GM19395 (cell line): ENCODE measurements around the gene ANKRD45.
"Not testable (repeated sequence)": the region's sequence is repeated elsewhere in the genome, so short reads cannot be mapped to it uniquely, and the experiment has no call there.

Experiments used
- ATAC-seq: cut with Tn5 transposase; IDR thresholded peaks from one replicate; pipeline ENCODE4 v1.9.1; 2021; ENCODE audit warnings: mild to moderate bottlenecking, moderate library complexity; ENCODE audit not compliant: unreplicated experiment

The ANKRD45 gene

GRCh38 chr1:173573596-173573995 lies 96.1 kb downstream of the ANKRD45 start:
- ATAC-seq, result no peak

GRCh38 chr1:173572201-173572873 lies 97.3 kb downstream of the ANKRD45 start:
- ATAC-seq, result no peak

GRCh38 chr1:173570370-173571007 lies 99.2 kb downstream of the ANKRD45 start:
- ATAC-seq, result peak; percentile 57

GRCh38 chr1:173568483-173568882 lies 101.2 kb downstream of the ANKRD45 start:
- ATAC-seq, result no peak

GRCh38 chr1:173563846-173564245 lies 105.8 kb downstream of the ANKRD45 start:
- ATAC-seq, result not testable (repeated sequence)

- ATAC-seq, result no peak
Measured at GRCh38 chr1:173562813-173563212, 106.8 kb downstream of the ANKRD45 start.

- no peak for ATAC-seq
Measured at GRCh38 chr1:173561263-173561662, 108.4 kb downstream of the ANKRD45 start.

GRCh38 chr1:173560285-173560880 lies 109.3 kb downstream of the ANKRD45 start:
- no peak for ATAC-seq
